HepG2 (cell line): ENCODE data around the gene TNFRSF13B. TPM values are rescaled to one million over a fixed set of nuclear protein-coding genes. Genes with fewer than 3 reads are reported as not detected.

Experiments
- CREB1 ChIP-seq, 2 experiments: fragments of 450-650 bp in 1 of 2; IDR thresholded peaks; 2 replicates each; pipeline ENCODE4 v1.6.1; 2016 to 2017; ENCODE audit warnings: control low read depth in 1 of 2, mild to moderate bottlenecking in 1 of 2, missing compliant biosample characterization in 1 of 2, missing genetic modification characterization in 1 of 2
- CREBL2 ChIP-seq: sonication (generic); formaldehyde crosslinking; IDR thresholded peaks from 2 replicates; pipeline ENCODE4 v1.8.1; 2023; ENCODE audit warnings: missing genetic modification reagents, mild to moderate bottlenecking, borderline replicate concordance
- GPBP1L1 ChIP-seq: sonication (generic); formaldehyde crosslinking; IDR thresholded peaks from 2 replicates; pipeline ENCODE4 v1.5.0; 2020; ENCODE audit warnings: mild to moderate bottlenecking, missing genetic modification reagents
- JUN ChIP-seq: sonication (generic); formaldehyde crosslinking; IDR thresholded peaks from 2 replicates; pipeline ENCODE4 v1.4.0; 2020; ENCODE audit warnings: mild to moderate bottlenecking, missing genetic modification reagents
- KIAA2018 ChIP-seq: sonication (generic); formaldehyde crosslinking; IDR thresholded peaks from 2 replicates; pipeline ENCODE4 v1.5.0; 2020; ENCODE audit warnings: mild to moderate bottlenecking, missing genetic modification reagents, borderline replicate concordance
- MTERF4 ChIP-seq: sonication (generic); formaldehyde crosslinking; IDR thresholded peaks from 2 replicates; pipeline ENCODE4 v1.8.0; 2023; ENCODE audit warnings: mild to moderate bottlenecking, missing genetic modification reagents
- NCOA2 ChIP-seq: sonication (generic); formaldehyde crosslinking; IDR thresholded peaks from 2 replicates; pipeline ENCODE4 v1.8.0; 2022; ENCODE audit warnings: inconsistent platforms
- TCF12 ChIP-seq, 2 experiments: fragments of 450-650 bp in 1 of 2; sonication (generic) in 1 of 2; formaldehyde crosslinking in 1 of 2; IDR thresholded peaks; 2 replicates each; pipeline versions ENCODE4 v1.6.1 to v1.8.0; 2017 to 2022; ENCODE audit warnings: antibody characterized with exemption in 1 of 2, mild to moderate bottlenecking in 1 of 2, missing genetic modification reagents in 1 of 2, moderate library complexity in 1 of 2
- ZBTB38 ChIP-seq: sonication (generic); formaldehyde crosslinking; IDR thresholded peaks from 2 replicates; pipeline ENCODE4 v1.5.1; 2020; ENCODE audit warnings: mild to moderate bottlenecking, missing genetic modification reagents
- ZNF256 ChIP-seq: sonication (generic); formaldehyde crosslinking; conservative IDR thresholded peaks from 2 replicates; pipeline ENCODE4 v1.4.0; 2020; ENCODE audit warnings: missing genetic modification reagents
- ZNF446 ChIP-seq: sonication (generic); formaldehyde crosslinking; IDR thresholded peaks from 2 replicates; pipeline ENCODE4 v1.5.0; 2020; ENCODE audit warnings: mild to moderate bottlenecking, missing genetic modification reagents
- ZNF629 ChIP-seq: sonication (generic); formaldehyde crosslinking; conservative IDR thresholded peaks from 2 replicates; pipeline ENCODE4 v1.5.0; 2020; ENCODE audit warnings: missing genetic modification reagents
- ZNF768 ChIP-seq: sonication (generic); formaldehyde crosslinking; IDR thresholded peaks from 2 replicates; pipeline ENCODE4 v1.4.0; 2020; ENCODE audit warnings: missing genetic modification reagents
- ZSCAN30 ChIP-seq: sonication (generic); formaldehyde crosslinking; IDR thresholded peaks from 2 replicates; pipeline ENCODE4 v1.5.0; 2020; ENCODE audit warnings: mild to moderate bottlenecking, missing genetic modification reagents
- polyA plus RNA-seq, 8 experiments: library from polyadenylated mRNA; depleted of rRNA in 3 of 8; stranded (reverse) in 7 of 8; unstranded in 1 of 8; fragments of >200 nt; fragmentation: Illumina TruSeq in 4 of 8; extraction: Trizol in 4 of 8; gene quantifications; 2 replicates each; pipeline versions ENCODE4 v1.2.1 to v1.2.3, GENCODE V29; 2011 to 2016; ENCODE audit warnings: low read depth in 4 of 8, missing spikeins in 1 of 8, mixed read lengths in 1 of 8; ENCODE audit not compliant: insufficient read depth in 1 of 8
- total RNA-seq, 5 experiments: library from RNA; depleted of rRNA; stranded (reverse); fragments of >200 nt; fragmentation: Illumina TruSeq; extraction: Trizol; gene quantifications; 2 replicates each; pipeline ENCODE4 v1.2.3, GENCODE V29; 2016; ENCODE audit warnings: low read depth in 1 of 5

Gene TNFRSF13B
- total and polyA plus RNA-seq, 2 of the 13 experiments (the other 11 are each of a cell fraction or from before 2014, with no cell fraction given) = not detected

GRCh38 chr17:16889088-16889465, 82.8 kb downstream of the TNFRSF13B start (continued):
- no peak for TF ChIP-seq KIAA2018 (CRISPR knock-in tag)
- TF ChIP-seq ZSCAN30 (CRISPR knock-in tag) = no peak
- no peak for TF ChIP-seq ZNF256
- no peak for TF ChIP-seq NCOA2 (CRISPR knock-in tag)
- no peak for TF ChIP-seq TCF12 (IDR thresholded peaks at IDR 0.05)
- TF ChIP-seq TCF12 (CRISPR knock-in tag; IDR thresholded peaks at IDR 0.05) = no peak
- no peak for TF ChIP-seq ZNF768
- no peak for TF ChIP-seq CREB1 (IDR thresholded peaks at IDR 0.05)
- no peak for TF ChIP-seq CREB1 (CRISPR knock-in tag; IDR thresholded peaks at IDR 0.05)
- no peak for TF ChIP-seq ZNF446 (CRISPR knock-in tag)
- TF ChIP-seq ZNF629 (CRISPR knock-in tag) = no peak
- no peak for TF ChIP-seq CREBL2
- TF ChIP-seq MTERF4 (CRISPR knock-in tag) = no peak
- TF ChIP-seq GPBP1L1 (CRISPR knock-in tag) = no peak
- no peak for TF ChIP-seq ZBTB38 (CRISPR knock-in tag)
- no peak for TF ChIP-seq JUN (CRISPR knock-in tag)
- TF ChIP-seq, all 625 proteins: peak for 0
